Gastrocnemius medialis (tissue), 4 donors: ENCODE measurements around the gene ADAMTSL5. TPM values are rescaled to one million over a fixed set of nuclear protein-coding genes. Genes with fewer than 3 reads are reported as not detected.

Source experiments
- ATAC-seq, 2 donors: fragments of 150-250 bp; one replicate each; pipeline ENCODE4 v1.9.1; 2016
- DNase-seq, 2 donors: peaks; one replicate each; pipeline ENCODE4 v3.0.0-alpha.2; 2019
- H3K27ac ChIP-seq, 4 donors: fragments of 200-600 bp; sonication (generic); 1 replicate in 1 of 4; 2 replicates in 3 of 4; pipeline ENCODE4 v1.5.1; 2016 to 2018; ENCODE audit warnings: mild to moderate bottlenecking in 2 of 4, moderate library complexity in 1 of 4
- H3K27me3 ChIP-seq, 3 donors: fragments of 200-600 bp; sonication (generic) in 2 of 3; 1 replicate in 1 of 3; 2 replicates in 2 of 3; pipeline versions ENCODE4 v1.5.1 to v1.6.0; 2016 to 2019; ENCODE audit warnings: mild to moderate bottlenecking in 1 of 3, moderate library complexity in 1 of 3
- H3K36me3 ChIP-seq, 2 donors: fragments of 200-600 bp; sonication (generic) in 1 of 2; one replicate each; pipeline ENCODE4 v1.5.1; 2017 to 2018
- H3K4me1 ChIP-seq, 2 donors: fragments of 200-600 bp; sonication (generic) in 1 of 2; one replicate each; pipeline ENCODE4 v1.5.1; 2016 to 2017; ENCODE audit warnings: mild to moderate bottlenecking in 2 of 2
- H3K4me3 ChIP-seq, 4 donors: fragments of 200-600 bp; sonication (generic) in 3 of 4; 1 replicate in 1 of 4; 2 replicates in 3 of 4; pipeline ENCODE4 v1.5.1; 2016 to 2019; ENCODE audit warnings: mild to moderate bottlenecking in 2 of 4
- H3K9me3 ChIP-seq, 3 donors: fragments of 200-600 bp; sonication (generic) in 2 of 3; 1 replicate in 1 of 3; 2 replicates in 2 of 3; pipeline ENCODE4 v1.5.1; 2016 to 2019
- CTCF ChIP-seq, 5 experiments: fragments of 450-650 bp in 3 of 5; fragments of 200-600 bp in 2 of 5; sonication (generic) in 2 of 5; IDR thresholded peaks in 4 of 5; conservative IDR thresholded peaks in 1 of 5; 1 replicate in 4 of 5; 2 replicates in 1 of 5; pipeline ENCODE4 v1.5.1; 2016 to 2019; ENCODE audit warnings: antibody characterized with exemption in 5 of 5, mild to moderate bottlenecking in 3 of 5, moderate library complexity in 3 of 5
- POLR2A ChIP-seq, 2 donors: fragments of 450-650 bp; IDR thresholded peaks; one replicate each; pipeline ENCODE4 v1.6.1; 2017; ENCODE audit warnings: antibody characterized with exemption in 2 of 2, mild to moderate bottlenecking in 2 of 2, moderate library complexity in 2 of 2
- in situ Hi-C, 4 donors: fragments of 200-750 bp; cut with MboI; loops; one replicate each; pipeline versions ENCODE4 v1.15.0 to v1.8.0; 2017; ENCODE audit warnings: low sequenced_read_pairs in 4 of 4
- intact Hi-C: fragments of 100-400 bp; cut with DNase I; formaldehyde crosslinking; loops from one replicate; pipeline ENCODE4 v1.15.1; 2023; ENCODE audit warnings: low total_unique reads
- total RNA-seq, 4 donors: library from RNA; depleted of rRNA; stranded (reverse); fragments of >200 nt; gene quantifications; one replicate each; pipeline versions ENCODE4 v1.1.0 to v1.2.3, GENCODE V29; 2016

Gene ADAMTSL5
- total RNA-seq, 4 donors from 2014 or later: 0.41 to 6.5 (median 3.0) TPM

GRCh38 chr19:1457892-1458291 is 54.9 kb downstream of the ADAMTSL5 start:
- no peaks in the 10 kb centered on the region for H3K9me3 ChIP-seq
- DNase-seq: no peak
- TF ChIP-seq CTCF (IDR thresholded peaks at IDR 0.05 in 4 of 5, conservative IDR thresholded peaks at IDR 0.05 in 1 of 5) (no peak), POLR2A (IDR thresholded peaks at IDR 0.05) (no peak)
- no peak overlapping the region for H3K27ac ChIP-seq
- intact Hi-C loops: no loop called here
- in situ Hi-C loops: no loop called here
- H3K4me3 ChIP-seq: no peak overlapping the region
- peaks cover 0 to 9% of the 10 kb centered on the region in 2 donors for H3K4me1 ChIP-seq
- ATAC-seq: no peak
- H3K27me3 ChIP-seq: peaks cover 45 to 61% (median 46%) of the 10 kb centered on the region in 3 donors
- H3K36me3 ChIP-seq: no peaks in the 10 kb centered on the region

GRCh38 chr19:1457031-1457739 is 55.6 kb downstream of the ADAMTSL5 start:
- Histone ChIP-seq H3K4me3 (no peak overlapping the region), H3K36me3 (no peaks in the 10 kb centered on the region), H3K4me1 (peaks cover 0 to 9% of the 10 kb centered on the region in 2 donors), H3K27ac (no peak overlapping the region), H3K9me3 (no peaks in the 10 kb centered on the region), H3K27me3 (peaks cover 52 to 65% (median 53%) of the 10 kb centered on the region in 3 donors)
- ATAC-seq (no peak), DNase-seq (no peak)
- intact Hi-C loops: no loop called here
- TF ChIP-seq CTCF (IDR thresholded peaks at IDR 0.05 in 4 of 5, conservative IDR thresholded peaks at IDR 0.05 in 1 of 5) (no peak), POLR2A (IDR thresholded peaks at IDR 0.05) (no peak)
- in situ Hi-C loops: no loop called here

GRCh38 chr19:1456121-1456900 is 56.5 kb downstream of the ADAMTSL5 start:
- TF ChIP-seq CTCF (IDR thresholded peaks at IDR 0.05 in 4 of 5, conservative IDR thresholded peaks at IDR 0.05 in 1 of 5) (no peak), POLR2A (IDR thresholded peaks at IDR 0.05) (no peak)
- peaks cover 61 to 74% (median 62%) of the 10 kb centered on the region in 3 donors for H3K27me3 ChIP-seq
- peaks cover 0 to 9% of the 10 kb centered on the region in 2 donors for H3K4me1 ChIP-seq
- no peak overlapping the region for H3K27ac ChIP-seq
- no peaks in the 10 kb centered on the region for H3K36me3 ChIP-seq
- no peak overlapping the region for H3K4me3 ChIP-seq
- no peak for DNase-seq
- intact Hi-C loops (no loop called here), in situ Hi-C loops (no loop called here)
- H3K9me3 ChIP-seq: no peaks in the 10 kb centered on the region
- no peak for ATAC-seq

- H3K4me3 ChIP-seq: no peak overlapping the region
- no peaks in the 10 kb centered on the region for H3K9me3 ChIP-seq
- H3K36me3 ChIP-seq: no peaks in the 10 kb centered on the region
- TF ChIP-seq CTCF (IDR thresholded peaks at IDR 0.05 in 4 of 5, conservative IDR thresholded peaks at IDR 0.05 in 1 of 5) (no peak), POLR2A (IDR thresholded peaks at IDR 0.05) (no peak)
- no peak overlapping the region for H3K27ac ChIP-seq
- peak in 1 of 2 donors; percentile 36 for DNase-seq
- intact Hi-C loops (no loop called here), in situ Hi-C loops (no loop called here)
- peak in 1 of 2 donors; percentile 57 for ATAC-seq
- peaks cover 68 to 82% (median 70%) of the 10 kb centered on the region in 3 donors for H3K27me3 ChIP-seq
- peaks cover 0 to 9% of the 10 kb centered on the region in 2 donors for H3K4me1 ChIP-seq
These were observed 57.3 kb downstream of the ADAMTSL5 start for GRCh38 chr19:1455336-1456120.

Other genes with a start within 250 kb of the ADAMTSL5 start
- gene CIRBP, start 243.7 kb downstream of the ADAMTSL5 start, total RNA-seq: 100 to 1,000 TPM; 274 to 578 (median 418) TPM
- 10 to 100 TPM; 18.7 to 36.7 (median 28.7) TPM for gene FAM174C, start 237.5 kb downstream of the ADAMTSL5 start, total RNA-seq
- gene EFNA2, start 227.1 kb downstream of the ADAMTSL5 start, total RNA-seq: not detected
- 100 to 1,000 TPM; 259 to 497 (median 377) TPM for gene NDUFS7, start 129.1 kb downstream of the ADAMTSL5 start, total RNA-seq
- 100 to 1,000 TPM; 269 to 421 (median 373) TPM for gene GAMT, start 111.5 kb downstream of the ADAMTSL5 start, total RNA-seq
- 10 to 100 TPM; 53.7 to 74.1 (median 63.4) TPM for gene DAZAP1, start 105.4 kb downstream of the ADAMTSL5 start, total RNA-seq
- 1,000 to 10,000 TPM; 2,323 to 3,835 (median 2,607) TPM for gene RPS15, start 74.6 kb downstream of the ADAMTSL5 start, total RNA-seq
- under 1 TPM in 1 of 4 donors, not detected in 3; 0.04 TPM for gene APC2, start 62.9 kb downstream of the ADAMTSL5 start, total RNA-seq
- 10 to 100 TPM; 18.7 to 25.7 (median 19.9) TPM for gene C19orf25, start 33.8 kb downstream of the ADAMTSL5 start, total RNA-seq
- gene PCSK4, start 22.7 kb downstream of the ADAMTSL5 start, total RNA-seq: under 1 TPM; 0.12 to 0.60 (median 0.37) TPM
- gene REEP6, start 21.8 kb downstream of the ADAMTSL5 start, total RNA-seq: 1 to 10 TPM; 1.1 to 2.3 (median 1.5) TPM
- not detected for gene PLK5, start 11.1 kb upstream of the ADAMTSL5 start, total RNA-seq
- gene MEX3D, start 55.3 kb upstream of the ADAMTSL5 start, total RNA-seq: 1 to 10 TPM; 2.4 to 7.9 (median 5.3) TPM
- gene MBD3, start 79.8 kb upstream of the ADAMTSL5 start, total RNA-seq: 100 to 1,000 TPM in 2 of 4 donors, 10 to 100 TPM in 2; 66.9 to 147 (median 118) TPM
- 100 to 1,000 TPM; 106 to 173 (median 154) TPM for gene UQCR11, start 92.4 kb upstream of the ADAMTSL5 start, total RNA-seq
- 10 to 100 TPM; 22.0 to 58.6 (median 42.5) TPM for gene TCF3, start 139.6 kb upstream of the ADAMTSL5 start, total RNA-seq
- gene ONECUT3, start 240.5 kb upstream of the ADAMTSL5 start, total RNA-seq: not detected